Measurements from ENCODE around the gene KCND3. TPM values are rescaled to one million over a fixed set of nuclear protein-coding genes. Genes with fewer than 3 reads are reported as not detected.

Gene KCND3
- total RNA-seq, 1 donor from 2014 or later, result 0.31 TPM

DNA sequence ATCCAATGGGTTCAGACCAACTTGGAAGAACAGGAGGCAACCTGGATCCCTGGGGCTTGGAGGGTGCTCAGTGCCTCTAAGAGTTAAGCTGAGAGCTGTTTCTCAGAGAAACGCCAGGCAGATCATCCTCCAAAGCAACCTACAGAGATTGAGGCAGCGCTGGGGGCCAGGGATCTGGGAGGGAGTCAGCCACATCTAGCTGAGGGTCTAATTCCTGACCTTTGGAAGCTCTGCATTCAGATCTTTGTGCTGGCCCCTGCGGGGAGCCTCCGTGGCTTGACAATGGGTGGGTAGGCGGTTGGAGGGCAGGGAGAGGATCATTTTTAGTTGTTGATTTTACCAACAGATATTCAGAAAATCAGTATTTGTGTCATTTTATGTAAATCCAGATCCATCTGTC lies 154.5 kb downstream of the KCND3 start:
- Mint-ChIP-seq H3K27ac (no peak overlapping the region), H3K4me1 (no peaks in the 10 kb centered on the region), H3K4me3 (no peak overlapping the region), H3K9me3 (no peaks in the 10 kb centered on the region), H3K36me3 (no peaks in the 10 kb centered on the region), H3K27me3 (ENCODE audit: low read depth) (peaks cover 43% of the 10 kb centered on the region)
- TF ChIP-seq, protein P1, sequence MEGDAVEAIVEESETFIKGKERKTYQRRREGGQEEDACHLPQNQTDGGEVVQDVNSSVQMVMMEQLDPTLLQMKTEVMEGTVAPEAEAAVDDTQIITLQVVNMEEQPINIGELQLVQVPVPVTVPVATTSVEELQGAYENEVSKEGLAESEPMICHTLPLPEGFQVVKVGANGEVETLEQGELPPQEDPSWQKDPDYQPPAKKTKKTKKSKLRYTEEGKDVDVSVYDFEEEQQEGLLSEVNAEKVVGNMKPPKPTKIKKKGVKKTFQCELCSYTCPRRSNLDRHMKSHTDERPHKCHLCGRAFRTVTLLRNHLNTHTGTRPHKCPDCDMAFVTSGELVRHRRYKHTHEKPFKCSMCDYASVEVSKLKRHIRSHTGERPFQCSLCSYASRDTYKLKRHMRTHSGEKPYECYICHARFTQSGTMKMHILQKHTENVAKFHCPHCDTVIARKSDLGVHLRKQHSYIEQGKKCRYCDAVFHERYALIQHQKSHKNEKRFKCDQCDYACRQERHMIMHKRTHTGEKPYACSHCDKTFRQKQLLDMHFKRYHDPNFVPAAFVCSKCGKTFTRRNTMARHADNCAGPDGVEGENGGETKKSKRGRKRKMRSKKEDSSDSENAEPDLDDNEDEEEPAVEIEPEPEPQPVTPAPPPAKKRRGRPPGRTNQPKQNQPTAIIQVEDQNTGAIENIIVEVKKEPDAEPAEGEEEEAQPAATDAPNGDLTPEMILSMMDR (IDR thresholded peaks at IDR 0.05; ENCODE audit: unreplicated experiment), result no peak
- no peak for DNase-seq (ENCODE audit: low spot score in 2 of 2, unreplicated experiment in 2 of 2)

DNA sequence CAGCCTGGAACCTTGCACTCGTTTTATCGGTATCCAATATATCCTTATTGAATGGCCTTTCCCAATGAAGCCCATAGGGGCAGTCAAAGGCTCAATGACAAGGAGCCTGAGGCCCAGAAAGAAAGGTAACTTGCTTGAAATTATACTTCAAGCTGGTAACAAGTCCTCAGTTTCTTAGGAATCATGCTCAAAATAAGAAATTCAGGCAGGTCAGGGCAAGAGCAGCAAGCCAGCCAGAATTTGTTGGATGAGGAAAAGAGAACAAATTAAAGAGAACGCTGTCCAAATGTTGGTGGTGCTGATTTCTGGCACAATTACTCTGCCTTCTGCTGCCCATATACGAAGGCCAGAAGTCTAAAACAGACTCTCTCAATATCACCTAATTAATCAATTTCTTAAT lies 156.1 kb downstream of the KCND3 start:
- H3K4me1 Mint-ChIP-seq, result no peaks in the 10 kb centered on the region
- H3K27me3 Mint-ChIP-seq (ENCODE audit: low read depth), result peaks cover 48% of the 10 kb centered on the region
- H3K36me3 Mint-ChIP-seq, result no peaks in the 10 kb centered on the region
- H3K9me3 Mint-ChIP-seq, result no peaks in the 10 kb centered on the region
- TF ChIP-seq, protein P1 (IDR thresholded peaks at IDR 0.05; ENCODE audit: unreplicated experiment), result no peak
- no peak for DNase-seq (ENCODE audit: low spot score in 2 of 2, unreplicated experiment in 2 of 2)
- H3K4me3 Mint-ChIP-seq, result no peak overlapping the region
- no peak overlapping the region for H3K27ac Mint-ChIP-seq

DNA sequence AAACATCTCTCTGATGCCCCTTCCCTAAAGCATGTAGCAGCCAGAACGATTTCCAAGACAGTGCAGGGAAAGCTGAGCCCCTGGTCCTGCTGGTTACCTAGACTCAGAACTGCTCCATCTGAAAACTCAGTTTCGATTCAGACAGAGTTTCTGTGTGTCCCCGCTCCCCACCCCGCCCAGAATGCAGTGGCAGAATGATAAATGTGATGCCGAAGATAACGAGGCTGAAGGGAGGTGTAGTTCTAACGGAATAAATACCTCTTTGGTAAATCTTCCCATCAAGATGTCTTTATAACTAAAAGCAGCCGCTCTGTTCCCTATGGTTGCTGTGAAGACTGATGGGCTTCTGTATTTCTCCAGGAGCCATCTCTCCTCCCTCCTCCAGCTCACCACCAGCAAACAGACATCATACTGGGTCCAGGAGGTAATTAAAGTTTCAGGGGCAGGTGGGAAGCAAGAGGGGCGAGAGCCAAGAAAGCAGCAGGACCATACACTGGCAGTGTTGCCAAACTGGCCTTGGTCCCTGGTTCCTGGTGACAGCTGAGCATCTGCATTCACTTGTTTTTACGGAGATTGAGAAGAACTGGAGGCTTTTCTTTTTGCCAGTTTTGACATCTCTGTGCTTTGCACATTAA lies 156.8 kb downstream of the KCND3 start:
- no peaks in the 10 kb centered on the region for H3K4me1 Mint-ChIP-seq
- H3K27ac Mint-ChIP-seq, result no peak overlapping the region
- H3K36me3 Mint-ChIP-seq, result no peaks in the 10 kb centered on the region
- H3K9me3 Mint-ChIP-seq, result no peaks in the 10 kb centered on the region
- H3K4me3 Mint-ChIP-seq, result no peak overlapping the region
- peaks cover 49% of the 10 kb centered on the region for H3K27me3 Mint-ChIP-seq (ENCODE audit: low read depth)
- DNase-seq (ENCODE audit: low spot score in 2 of 2, unreplicated experiment in 2 of 2), result no peak
- TF ChIP-seq, protein P1 (IDR thresholded peaks at IDR 0.05; ENCODE audit: unreplicated experiment), result no peak

DNA sequence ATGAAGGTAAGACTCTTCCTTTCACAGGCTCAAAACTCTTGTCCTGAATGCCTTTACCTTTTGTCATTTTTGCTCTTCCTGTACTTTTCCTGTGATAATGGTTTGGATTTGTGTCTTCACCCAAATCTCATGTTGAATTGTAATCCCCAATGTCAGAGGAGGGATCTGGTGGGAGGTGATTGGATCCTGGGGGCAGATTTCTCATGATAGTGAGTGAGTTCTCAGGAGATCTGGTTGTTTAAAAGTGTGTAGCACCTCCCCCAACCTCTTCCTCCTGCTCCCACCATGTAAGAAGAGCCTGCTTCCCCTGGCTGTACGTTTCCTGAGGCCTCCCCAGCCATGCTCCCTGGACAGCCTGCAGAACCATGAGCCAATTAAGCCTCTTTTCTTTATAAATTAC lies 158.3 kb downstream of the KCND3 start:
- Mint-ChIP-seq H3K4me1 (no peaks in the 10 kb centered on the region), H3K9me3 (no peaks in the 10 kb centered on the region), H3K27ac (no peak overlapping the region), H3K27me3 (ENCODE audit: low read depth) (peaks cover 43% of the 10 kb centered on the region), H3K4me3 (no peak overlapping the region), H3K36me3 (no peaks in the 10 kb centered on the region)
- TF ChIP-seq, protein P1 (IDR thresholded peaks at IDR 0.05; ENCODE audit: unreplicated experiment), result no peak
- no peak for DNase-seq (ENCODE audit: low spot score in 2 of 2, unreplicated experiment in 2 of 2)

DNA sequence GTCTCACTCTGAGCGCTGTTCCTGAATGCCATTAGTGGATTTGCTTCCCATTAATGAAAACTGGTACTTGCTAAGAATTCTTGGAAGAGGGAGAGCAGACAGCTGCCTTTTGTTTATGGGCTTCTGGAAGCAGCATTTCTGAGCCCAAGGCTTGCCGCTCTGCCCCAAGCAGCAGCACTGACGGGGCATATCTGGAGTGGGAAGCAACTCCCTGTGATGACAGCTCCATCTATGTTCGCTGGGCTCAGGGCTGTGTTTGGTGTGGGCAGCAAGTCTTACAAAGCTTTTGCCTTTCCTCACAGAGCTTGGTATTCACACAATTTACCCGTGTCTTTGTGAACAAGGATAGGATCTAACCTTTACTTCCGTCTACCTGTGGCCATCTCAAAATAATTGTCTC lies 161.5 kb downstream of the KCND3 start:
- no peaks in the 10 kb centered on the region for H3K4me1 Mint-ChIP-seq
- peaks cover 45% of the 10 kb centered on the region for H3K27me3 Mint-ChIP-seq (ENCODE audit: low read depth)
- no peak for DNase-seq (ENCODE audit: low spot score in 2 of 2, unreplicated experiment in 2 of 2)
- H3K9me3 Mint-ChIP-seq, result peaks cover 6% of the 10 kb centered on the region
- TF ChIP-seq, protein P1 (IDR thresholded peaks at IDR 0.05; ENCODE audit: unreplicated experiment), result no peak
- no peaks in the 10 kb centered on the region for H3K36me3 Mint-ChIP-seq
- no peak overlapping the region for H3K27ac Mint-ChIP-seq
- no peak overlapping the region for H3K4me3 Mint-ChIP-seq

DNA sequence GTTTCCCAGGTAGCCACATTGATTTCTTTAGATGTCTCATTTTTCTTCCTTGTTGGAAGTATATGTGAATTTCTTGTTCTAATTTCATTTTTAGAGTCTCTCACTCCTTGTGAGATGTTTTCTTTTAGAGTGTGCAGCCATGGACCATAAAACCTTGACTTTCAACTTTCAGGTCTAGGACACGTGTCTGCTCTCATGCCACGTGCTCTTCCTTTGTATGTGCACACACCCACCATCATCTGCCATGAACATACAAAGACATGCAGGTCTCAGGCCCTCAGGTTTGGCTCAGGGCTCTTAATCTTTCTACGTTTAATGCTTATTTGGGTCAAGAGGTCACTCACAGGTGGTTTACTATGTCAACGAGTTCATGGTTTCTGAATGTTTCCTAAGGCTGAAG lies 163.2 kb downstream of the KCND3 start:
- DNase-seq (ENCODE audit: low spot score in 2 of 2, unreplicated experiment in 2 of 2), result no peak
- no peaks in the 10 kb centered on the region for H3K4me1 Mint-ChIP-seq
- H3K27me3 Mint-ChIP-seq (ENCODE audit: low read depth), result peaks cover 41% of the 10 kb centered on the region
- peaks cover 6% of the 10 kb centered on the region for H3K9me3 Mint-ChIP-seq
- TF ChIP-seq, protein P1 (IDR thresholded peaks at IDR 0.05; ENCODE audit: unreplicated experiment), result no peak
- H3K36me3 Mint-ChIP-seq, result no peaks in the 10 kb centered on the region
- no peak overlapping the region for H3K4me3 Mint-ChIP-seq
- H3K27ac Mint-ChIP-seq, result no peak overlapping the region
